ENCODE measurements around the gene CPNE8.

The CPNE8 gene

GRCh38 chr12:38898001-38898684 is 7.2 kb downstream of the CPNE8 start:
- H3K4me3 ChIP-seq (ENCODE audit: control insufficient read depth, low read depth, low read length): no peak overlapping the region
- TF ChIP-seq, protein P1, sequence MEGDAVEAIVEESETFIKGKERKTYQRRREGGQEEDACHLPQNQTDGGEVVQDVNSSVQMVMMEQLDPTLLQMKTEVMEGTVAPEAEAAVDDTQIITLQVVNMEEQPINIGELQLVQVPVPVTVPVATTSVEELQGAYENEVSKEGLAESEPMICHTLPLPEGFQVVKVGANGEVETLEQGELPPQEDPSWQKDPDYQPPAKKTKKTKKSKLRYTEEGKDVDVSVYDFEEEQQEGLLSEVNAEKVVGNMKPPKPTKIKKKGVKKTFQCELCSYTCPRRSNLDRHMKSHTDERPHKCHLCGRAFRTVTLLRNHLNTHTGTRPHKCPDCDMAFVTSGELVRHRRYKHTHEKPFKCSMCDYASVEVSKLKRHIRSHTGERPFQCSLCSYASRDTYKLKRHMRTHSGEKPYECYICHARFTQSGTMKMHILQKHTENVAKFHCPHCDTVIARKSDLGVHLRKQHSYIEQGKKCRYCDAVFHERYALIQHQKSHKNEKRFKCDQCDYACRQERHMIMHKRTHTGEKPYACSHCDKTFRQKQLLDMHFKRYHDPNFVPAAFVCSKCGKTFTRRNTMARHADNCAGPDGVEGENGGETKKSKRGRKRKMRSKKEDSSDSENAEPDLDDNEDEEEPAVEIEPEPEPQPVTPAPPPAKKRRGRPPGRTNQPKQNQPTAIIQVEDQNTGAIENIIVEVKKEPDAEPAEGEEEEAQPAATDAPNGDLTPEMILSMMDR (IDR thresholded peaks at IDR 0.05; ENCODE audit: control insufficient read depth, insufficient read depth, low read depth, low read length, missing control alignments): no peak
- no peak for DNase-seq (ENCODE audit: low read depth)

DNA sequence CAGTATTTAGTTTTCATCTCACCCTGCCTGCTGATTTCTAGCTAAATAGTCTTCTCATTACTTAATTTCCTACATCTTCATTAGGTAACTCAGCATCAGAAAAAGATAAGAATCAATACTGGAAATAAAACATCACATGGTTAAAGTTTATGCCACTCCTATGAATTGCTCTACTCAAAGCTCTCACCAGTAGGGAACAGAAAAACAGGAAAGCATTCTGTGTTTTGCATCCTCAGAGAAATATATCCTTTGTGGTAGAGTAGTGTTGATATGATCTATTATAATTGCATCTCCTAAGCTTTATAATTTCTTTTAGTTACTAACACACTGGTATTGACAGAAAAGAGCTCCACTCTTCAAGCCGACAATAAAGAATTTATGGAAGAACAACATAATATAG is 9.9 kb downstream of the CPNE8 start:
- no peak for DNase-seq (ENCODE audit: low read depth)
- TF ChIP-seq, protein P1 (IDR thresholded peaks at IDR 0.05; ENCODE audit: control insufficient read depth, insufficient read depth, low read depth, low read length, missing control alignments): no peak
- no peak overlapping the region for H3K4me3 ChIP-seq (ENCODE audit: control insufficient read depth, low read depth, low read length)

GRCh38 chr12:38892976-38893375 is 12.4 kb downstream of the CPNE8 start:
- TF ChIP-seq, protein P1 (IDR thresholded peaks at IDR 0.05; ENCODE audit: control insufficient read depth, insufficient read depth, low read depth, low read length, missing control alignments): no peak
- DNase-seq (ENCODE audit: low read depth): no peak

GRCh38 chr12:38892087-38892786 is 13.2 kb downstream of the CPNE8 start:
- TF ChIP-seq, protein P1 (IDR thresholded peaks at IDR 0.05; ENCODE audit: control insufficient read depth, insufficient read depth, low read depth, low read length, missing control alignments): no peak
- no peak overlapping the region for H3K4me3 ChIP-seq (ENCODE audit: control insufficient read depth, low read depth, low read length)
- DNase-seq (ENCODE audit: low read depth): no peak

More at GRCh38 chr12:38892976-38893375, 12.4 kb downstream of the CPNE8 start:
- H3K4me3 ChIP-seq (ENCODE audit: control insufficient read depth, low read depth, low read length): no peak overlapping the region

GRCh38 chr12:38890102-38890855 is 15.1 kb downstream of the CPNE8 start:
- TF ChIP-seq, protein P1 (IDR thresholded peaks at IDR 0.05; ENCODE audit: control insufficient read depth, insufficient read depth, low read depth, low read length, missing control alignments): no peak
- DNase-seq (ENCODE audit: low read depth): no peak
- H3K4me3 ChIP-seq (ENCODE audit: control insufficient read depth, low read depth, low read length): no peak overlapping the region

DNA sequence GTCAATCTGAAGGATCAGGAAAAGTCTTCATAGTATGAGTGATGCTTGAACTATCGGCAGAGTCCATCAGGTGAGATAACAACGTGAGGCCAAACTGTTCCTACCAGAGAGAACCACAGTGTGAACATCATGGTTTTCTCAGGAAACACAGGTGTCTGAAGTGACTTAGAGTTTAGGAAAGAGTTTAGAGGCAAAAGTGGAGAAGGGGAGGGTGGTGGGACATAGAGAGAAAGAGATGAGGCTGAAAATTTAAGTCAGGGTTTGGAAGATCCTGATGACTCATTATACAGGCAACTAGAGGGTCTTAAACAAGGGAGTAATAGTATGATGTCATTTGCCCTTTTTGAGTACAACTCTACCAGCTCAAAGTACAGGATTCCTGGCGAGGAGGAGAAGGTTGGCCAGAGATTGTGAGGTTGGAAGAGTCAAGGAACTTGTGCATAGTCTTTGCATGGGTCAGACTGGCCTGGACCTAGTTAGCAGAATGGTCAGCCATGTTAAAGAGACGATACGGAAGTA is 16.0 kb downstream of the CPNE8 start:
- TF ChIP-seq, protein P1 (IDR thresholded peaks at IDR 0.05; ENCODE audit: control insufficient read depth, insufficient read depth, low read depth, low read length, missing control alignments): no peak
- H3K4me3 ChIP-seq (ENCODE audit: control insufficient read depth, low read depth, low read length): no peak overlapping the region
- no peak for DNase-seq (ENCODE audit: low read depth)
